SK-N-SH (cell line): ENCODE measurements around the gene DNAJC1. TPM values are rescaled to one million over a fixed set of nuclear protein-coding genes. Genes with fewer than 3 reads are reported as not detected.

ENCODE experiments used
- CTCF ChIA-PET: fragments of 300-600, 350-600 bp; formaldehyde crosslinking; extraction: SDS; loops from one replicate; lab custom pipeline; 2021; lab: Yijun Ruan, JAX
- POLR2A ChIA-PET: fragments of 350-600 bp; sonication (Branson Sonifier 250); formaldehyde crosslinking; extraction: SDS; loops from one replicate; lab custom pipeline; 2020; ENCODE audit warnings: antibody characterized with exemption, inconsistent platforms; lab: Yijun Ruan, JAX
- DNase-seq: peaks from one replicate; pipeline ENCODE4 v3.0.0; 2012
- H2AFZ ChIP-seq: fragments of 200-600 bp; sonication (generic); 2 replicates; pipeline ENCODE4 v1.8.1; 2016; ENCODE audit warnings: antibody characterized with exemption, mild to moderate bottlenecking, low read depth
- H3F3A ChIP-seq: fragments of 200-600 bp; sonication (generic); replicated peaks from 2 replicates; pipeline ENCODE3; 2016; ENCODE audit warnings: antibody characterized with exemption, mild to moderate bottlenecking; ENCODE audit not compliant: insufficient read depth
- H3K27ac ChIP-seq, 2 experiments: fragments of 200-500 bp in 1 of 2; fragments of 200-600 bp in 1 of 2; sonication (Bioruptor generic) in 1 of 2; sonication (generic), shearing (Covaris generic) in 1 of 2; 2 replicates each; pipeline versions ENCODE4 v1.5.1 to v1.6.1; 2014 to 2016; ENCODE audit warnings: low read depth in 2 of 2, inconsistent platforms in 1 of 2, low read length in 1 of 2, mild to moderate bottlenecking in 1 of 2, mixed read lengths in 1 of 2
- H3K27me3 ChIP-seq: fragments of 200-600 bp; sonication (generic), shearing (Covaris generic); 2 replicates; pipeline ENCODE4 v1.6.1; 2016; ENCODE audit warnings: mixed run types; ENCODE audit not compliant: insufficient read depth
- H3K36me3 ChIP-seq, 2 experiments: fragments of 200-500 bp in 1 of 2; fragments of 200-600 bp in 1 of 2; sonication (Bioruptor generic) in 1 of 2; sonication (generic) in 1 of 2; replicated peaks in 1 of 2; 2 replicates each; pipeline versions ENCODE3 to v1.5.1; 2014 to 2016; ENCODE audit warnings: low read length in 1 of 2, mild to moderate bottlenecking in 1 of 2; ENCODE audit not compliant: insufficient read depth in 2 of 2, control insufficient read depth in 1 of 2
- H3K4me1 ChIP-seq, 2 experiments: fragments of 200-500 bp in 1 of 2; fragments of 200-600 bp in 1 of 2; sonication (Bioruptor generic) in 1 of 2; sonication (generic), shearing (Covaris generic) in 1 of 2; 2 replicates each; pipeline versions ENCODE4 v1.5.1 to v1.6.1; 2014 to 2016; ENCODE audit warnings: low read depth in 1 of 2, low read length in 1 of 2, mixed run types in 1 of 2; ENCODE audit not compliant: insufficient read depth in 2 of 2, control insufficient read depth in 1 of 2
- H3K4me2 ChIP-seq: fragments of 200-600 bp; sonication (generic), shearing (Covaris generic); 2 replicates; pipeline ENCODE4 v1.6.1; 2017; ENCODE audit warnings: mixed run types
- H3K4me3 ChIP-seq, 2 experiments: fragments of 200-500 bp in 1 of 2; fragments of 200-600 bp in 1 of 2; sonication (Bioruptor generic) in 1 of 2; sonication (generic), shearing (Covaris generic) in 1 of 2; 2 replicates each; pipeline versions ENCODE4 v1.5.1 to v1.8.1; 2014 to 2016; ENCODE audit warnings: low read depth in 2 of 2, inconsistent platforms in 1 of 2, low read length in 1 of 2, mild to moderate bottlenecking in 1 of 2, mixed read lengths in 1 of 2, moderate library complexity in 1 of 2
- H3K79me2 ChIP-seq: fragments of 200-600 bp; sonication (generic); 2 replicates; pipeline ENCODE4 v1.8.1; 2017; ENCODE audit warnings: mild to moderate bottlenecking; ENCODE audit not compliant: insufficient read depth
- H3K9ac ChIP-seq: fragments of 200-600 bp; sonication (generic); 2 replicates; pipeline ENCODE4 v1.6.1; 2017; ENCODE audit warnings: mixed run types
- H3K9me2 ChIP-seq: fragments of 200-600 bp; sonication (generic); 2 replicates; pipeline ENCODE4 v1.6.1; 2017; ENCODE audit warnings: mixed run types
- H3K9me3 ChIP-seq: fragments of 200-600 bp; sonication (generic); 2 replicates; pipeline ENCODE4 v1.6.1; 2017; ENCODE audit warnings: mixed run types, mild to moderate bottlenecking, moderate library complexity
- H4K20me1 ChIP-seq: fragments of 200-600 bp; sonication (generic); 2 replicates; pipeline ENCODE4 v1.6.1; 2017; ENCODE audit warnings: mild to moderate bottlenecking, mixed run types; ENCODE audit not compliant: insufficient read depth
- CHD2 ChIP-seq: fragments of 150-350 bp; IDR thresholded peaks from 2 replicates; pipeline ENCODE4 v1.6.1; 2018; ENCODE audit warnings: low read length; ENCODE audit not compliant: partially characterized antibody
- EZH2phosphoT487 ChIP-seq: fragments of 200-600 bp; sonication (generic); IDR thresholded peaks from 2 replicates; pipeline ENCODE4 v1.6.1; 2017; ENCODE audit warnings: low read depth, mixed run types, mild to moderate bottlenecking, antibody characterized with exemption, moderate library complexity, borderline replicate concordance
- GABPA ChIP-seq: IDR thresholded peaks from 2 replicates; pipeline ENCODE4 v1.4.0; 2012; ENCODE audit warnings: low read depth, mild to moderate bottlenecking
- GATA2 ChIP-seq: sonication (generic); formaldehyde crosslinking; IDR thresholded peaks from 2 replicates; pipeline ENCODE4 v1.5.0; 2020; ENCODE audit warnings: mild to moderate bottlenecking, missing genetic modification reagents
- SIN3A ChIP-seq: IDR thresholded peaks from 2 replicates; pipeline ENCODE4 v1.6.1; 2012; ENCODE audit warnings: low read depth, mild to moderate bottlenecking, low read length, moderate library complexity, borderline replicate concordance
- YY1 ChIP-seq: IDR thresholded peaks from 2 replicates; pipeline ENCODE4 v1.4.0; 2012; ENCODE audit warnings: low read depth, mild to moderate bottlenecking
- WGBS: methylation state at CpG from one replicate; pipeline ENCODE4 v1.1.6; 2017; ENCODE audit warnings: low lambda C conversion rate; 5-methylcytosine and 5-hydroxymethylcytosine counted together
- polyA plus RNA-seq, 3 experiments: library from polyadenylated mRNA; depleted of rRNA; stranded (reverse); fragments of >200 nt; gene quantifications; 2 replicates each; pipeline ENCODE4 v1.2.3, GENCODE V29; 2012
- TF ChIP-seq, protein P1 (sequence below): fragments of 200-600 bp; sonication (generic); IDR thresholded peaks from 2 replicates; pipeline ENCODE4 v1.6.1; 2017; ENCODE audit warnings: antibody characterized with exemption, mild to moderate bottlenecking, moderate library complexity
- TF ChIP-seq, protein P2 (sequence below): IDR thresholded peaks from 2 replicates; pipeline ENCODE4; 2012
- TF ChIP-seq, protein P3 (sequence below): fragments of 150-350 bp; IDR thresholded peaks from 2 replicates; pipeline ENCODE4 v1.6.1; 2016; ENCODE audit warnings: mild to moderate bottlenecking, low read depth, low read length

Gene DNAJC1
- polyA plus RNA-seq, 1 of the 3 experiments (the other 2 are of a cell fraction) = 9.3 TPM

DNA sequence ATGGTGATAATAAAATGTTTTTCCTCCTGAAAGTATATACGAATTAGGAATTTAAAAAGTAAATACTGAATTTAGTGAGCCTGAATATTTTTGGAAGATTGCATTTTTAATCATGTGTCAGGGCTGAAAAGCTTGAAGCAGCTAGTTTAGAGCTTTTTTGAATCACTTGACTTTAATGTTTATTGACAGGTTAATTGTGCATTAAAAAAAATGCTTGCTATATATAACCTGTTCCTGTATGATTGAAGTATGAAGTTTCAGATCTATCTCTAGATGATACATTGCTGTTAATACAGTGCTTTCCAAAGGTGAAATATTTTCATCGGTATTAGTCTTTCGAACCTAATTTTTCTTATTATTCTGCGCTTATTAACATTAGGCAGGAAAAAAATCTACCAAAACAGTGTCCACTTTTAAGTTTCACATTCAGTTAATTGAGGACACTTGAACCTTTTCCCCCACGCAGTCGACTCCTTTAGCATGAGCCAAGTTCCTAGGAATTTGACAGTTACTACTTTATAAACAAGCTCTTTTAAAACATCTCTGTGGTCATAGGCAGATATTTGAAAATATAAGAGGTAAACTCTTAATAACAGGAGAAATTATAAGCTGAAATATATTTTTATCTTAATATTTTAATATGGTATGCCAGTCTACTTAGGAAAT, 282.4 kb downstream of the DNAJC1 start:
- Histone ChIP-seq H3K4me1 (peaks cover 20 to 28% of the 10 kb centered on the region in 2 experiments; a peak in 3 of 4 replicates), H3K9me3 (no peaks in the 10 kb centered on the region), H4K20me1 (peaks cover 17% of the 10 kb centered on the region), H3K36me3 (peaks cover 23 to 38% of the 10 kb centered on the region in 2 experiments), H2AFZ (no peak overlapping the region), H3K9ac (no peak overlapping the region), H3K4me3 (no peak overlapping the region), H3K79me2 (peaks cover 25% of the 10 kb centered on the region), H3F3A (peaks cover 18% of the 10 kb centered on the region), H3K27ac (no peak overlapping the region), H3K27me3 (no peaks in the 10 kb centered on the region), H3K9me2 (no peaks in the 10 kb centered on the region), H3K4me2 (no peak overlapping the region)
- DNase-seq = no peak
- POLR2A ChIA-PET = no interaction called here
- WGBS = 85% methylated on average over 6 of the region's 6 CpGs
- CTCF ChIA-PET = no interaction called here
- no peak for TF ChIP-seq YY1
- TF ChIP-seq, protein P1, sequence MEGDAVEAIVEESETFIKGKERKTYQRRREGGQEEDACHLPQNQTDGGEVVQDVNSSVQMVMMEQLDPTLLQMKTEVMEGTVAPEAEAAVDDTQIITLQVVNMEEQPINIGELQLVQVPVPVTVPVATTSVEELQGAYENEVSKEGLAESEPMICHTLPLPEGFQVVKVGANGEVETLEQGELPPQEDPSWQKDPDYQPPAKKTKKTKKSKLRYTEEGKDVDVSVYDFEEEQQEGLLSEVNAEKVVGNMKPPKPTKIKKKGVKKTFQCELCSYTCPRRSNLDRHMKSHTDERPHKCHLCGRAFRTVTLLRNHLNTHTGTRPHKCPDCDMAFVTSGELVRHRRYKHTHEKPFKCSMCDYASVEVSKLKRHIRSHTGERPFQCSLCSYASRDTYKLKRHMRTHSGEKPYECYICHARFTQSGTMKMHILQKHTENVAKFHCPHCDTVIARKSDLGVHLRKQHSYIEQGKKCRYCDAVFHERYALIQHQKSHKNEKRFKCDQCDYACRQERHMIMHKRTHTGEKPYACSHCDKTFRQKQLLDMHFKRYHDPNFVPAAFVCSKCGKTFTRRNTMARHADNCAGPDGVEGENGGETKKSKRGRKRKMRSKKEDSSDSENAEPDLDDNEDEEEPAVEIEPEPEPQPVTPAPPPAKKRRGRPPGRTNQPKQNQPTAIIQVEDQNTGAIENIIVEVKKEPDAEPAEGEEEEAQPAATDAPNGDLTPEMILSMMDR = no peak
- no peak for TF ChIP-seq SIN3A
- TF ChIP-seq GATA2 = no peak
- TF ChIP-seq, protein P2, sequence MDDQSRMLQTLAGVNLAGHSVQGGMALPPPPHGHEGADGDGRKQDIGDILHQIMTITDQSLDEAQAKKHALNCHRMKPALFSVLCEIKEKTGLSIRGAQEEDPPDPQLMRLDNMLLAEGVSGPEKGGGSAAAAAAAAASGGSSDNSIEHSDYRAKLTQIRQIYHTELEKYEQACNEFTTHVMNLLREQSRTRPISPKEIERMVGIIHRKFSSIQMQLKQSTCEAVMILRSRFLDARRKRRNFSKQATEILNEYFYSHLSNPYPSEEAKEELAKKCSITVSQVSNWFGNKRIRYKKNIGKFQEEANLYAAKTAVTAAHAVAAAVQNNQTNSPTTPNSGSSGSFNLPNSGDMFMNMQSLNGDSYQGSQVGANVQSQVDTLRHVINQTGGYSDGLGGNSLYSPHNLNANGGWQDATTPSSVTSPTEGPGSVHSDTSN = no peak
- no peak for TF ChIP-seq CHD2
- no peak for TF ChIP-seq EZH2phosphoT487
- TF ChIP-seq, protein P3, sequence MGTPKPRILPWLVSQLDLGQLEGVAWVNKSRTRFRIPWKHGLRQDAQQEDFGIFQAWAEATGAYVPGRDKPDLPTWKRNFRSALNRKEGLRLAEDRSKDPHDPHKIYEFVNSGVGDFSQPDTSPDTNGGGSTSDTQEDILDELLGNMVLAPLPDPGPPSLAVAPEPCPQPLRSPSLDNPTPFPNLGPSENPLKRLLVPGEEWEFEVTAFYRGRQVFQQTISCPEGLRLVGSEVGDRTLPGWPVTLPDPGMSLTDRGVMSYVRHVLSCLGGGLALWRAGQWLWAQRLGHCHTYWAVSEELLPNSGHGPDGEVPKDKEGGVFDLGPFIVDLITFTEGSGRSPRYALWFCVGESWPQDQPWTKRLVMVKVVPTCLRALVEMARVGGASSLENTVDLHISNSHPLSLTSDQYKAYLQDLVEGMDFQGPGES = no peak
- no peak for TF ChIP-seq GABPA

DNA sequence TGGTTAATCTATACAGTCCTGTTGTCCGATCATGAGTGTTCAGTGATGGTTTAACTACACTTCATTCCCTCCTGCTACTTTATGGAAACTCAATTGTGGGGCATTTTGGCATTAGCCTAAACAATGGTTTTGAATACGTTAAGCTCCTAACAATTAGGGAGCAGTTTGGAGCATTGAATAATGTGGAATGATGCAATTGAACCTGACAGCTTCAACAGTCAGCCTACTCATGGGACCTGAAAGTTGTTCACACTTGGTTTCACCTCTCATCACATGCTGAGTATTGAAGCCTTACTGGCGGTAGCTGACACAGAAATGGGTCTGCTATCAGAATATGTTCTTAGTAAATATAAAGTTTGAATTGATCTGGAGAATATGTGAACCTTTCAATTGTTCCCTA, 283.4 kb downstream of the DNAJC1 start:
- peaks cover 24% of the 10 kb centered on the region for H3K79me2 ChIP-seq
- H3K27ac ChIP-seq = no peak overlapping the region
- CTCF ChIA-PET = interaction anchor here (0.7 to 1.5 kb wide), 2 partner anchors 12 to 37 kb away, joined by 4 to 5 read pairs; no protein-coding TSS in a partner anchor
- H3K9me2 ChIP-seq = no peaks in the 10 kb centered on the region
- H3K36me3 ChIP-seq = peaks cover 29 to 41% of the 10 kb centered on the region in 2 experiments
- H3K27me3 ChIP-seq = no peaks in the 10 kb centered on the region
- peaks cover 23% of the 10 kb centered on the region for H3F3A ChIP-seq
- H3K9ac ChIP-seq = no peak overlapping the region
- H2AFZ ChIP-seq = no peak overlapping the region
- peaks cover 14% of the 10 kb centered on the region for H4K20me1 ChIP-seq
- TF ChIP-seq CHD2 = no peak
- TF ChIP-seq, protein P1 = no peak
- TF ChIP-seq, all 33 proteins: peak for 0
- Histone ChIP-seq H3K9me3 (no peaks in the 10 kb centered on the region), H3K4me1 (peaks cover 23 to 31% of the 10 kb centered on the region in 2 experiments; a peak in 3 of 4 replicates), H3K4me3 (no peak overlapping the region), H3K4me2 (no peak overlapping the region)
- POLR2A ChIA-PET = no interaction called here
- WGBS = 91% methylated on average over 3 of the region's 3 CpGs
- no peak for DNase-seq
